HEK293T (cell line): ENCODE measurements around the gene TBPL1.
A peak's percentile ranks its signal among the peaks of the same experiment; 100 is the strongest.
"Not testable (repeated sequence)": the region's sequence is repeated elsewhere in the genome, so short reads cannot be mapped to it uniquely, and the experiment has no call there.

Experiments used
- CTCF ChIA-PET: fragments of 350-600 bp; formaldehyde crosslinking; extraction: SDS; loops from one replicate; lab custom pipeline; 2021; ENCODE audit warnings: antibody characterized with exemption, inconsistent platforms; lab: Yijun Ruan, JAX
- POLR2A ChIA-PET: fragments of 350-600 bp; formaldehyde crosslinking; extraction: SDS; loops from one replicate; lab custom pipeline; 2020; ENCODE audit warnings: antibody characterized with exemption, inconsistent platforms; lab: Yijun Ruan, JAX
- DNase-seq: peaks from one replicate; pipeline ENCODE4 v3.0.0; 2012; ENCODE audit warnings: mixed read lengths; ENCODE audit errors: extremely low spot score
- ARNT ChIP-seq: fragments of 450-650 bp; IDR thresholded peaks from 2 replicates; pipeline ENCODE4 v1.6.1; 2017; ENCODE audit warnings: mild to moderate bottlenecking
- BHLHE40 ChIP-seq: fragments of 450-650 bp; IDR thresholded peaks from 2 replicates; pipeline ENCODE4 v1.6.1; 2016; ENCODE audit warnings: mild to moderate bottlenecking, moderate library complexity, borderline replicate concordance
- CTBP1 ChIP-seq: fragments of 450-650 bp; IDR thresholded peaks from 2 replicates; pipeline ENCODE4 v1.6.1; 2016; ENCODE audit warnings: borderline replicate concordance
- ELF4 ChIP-seq: fragments of 450-650 bp; IDR thresholded peaks from 2 replicates; pipeline ENCODE4 v1.6.1; 2017; ENCODE audit warnings: antibody characterized with exemption
- FOXA1 ChIP-seq: fragments of 450-650 bp; IDR thresholded peaks from 2 replicates; pipeline ENCODE4 v1.6.1; 2016; ENCODE audit warnings: mild to moderate bottlenecking
- FOXK2 ChIP-seq: fragments of 450-650 bp; IDR thresholded peaks from 2 replicates; pipeline ENCODE4 v1.6.1; 2016; ENCODE audit warnings: mild to moderate bottlenecking
- FOXM1 ChIP-seq: fragments of 450-650 bp; IDR thresholded peaks from 2 replicates; pipeline ENCODE4 v1.6.1; 2017; ENCODE audit warnings: mild to moderate bottlenecking, borderline replicate concordance
- HDGF ChIP-seq: fragments of 450-650 bp; IDR thresholded peaks from 2 replicates; pipeline ENCODE4 v1.6.1; 2017; ENCODE audit warnings: antibody characterized with exemption, borderline replicate concordance
- L3MBTL2 ChIP-seq: fragments of 450-650 bp; conservative IDR thresholded peaks from 2 replicates; pipeline ENCODE4 v1.6.1; 2016; ENCODE audit warnings: mild to moderate bottlenecking
- LEF1 ChIP-seq: fragments of 450-650 bp; IDR thresholded peaks from 2 replicates; pipeline ENCODE4 v1.6.1; 2017; ENCODE audit warnings: mild to moderate bottlenecking, borderline replicate concordance
- NFRKB ChIP-seq: fragments of 450-650 bp; IDR thresholded peaks from 2 replicates; pipeline ENCODE4 v1.6.1; 2016; ENCODE audit warnings: mild to moderate bottlenecking, moderate library complexity
- SP1 ChIP-seq: fragments of 450-650 bp; IDR thresholded peaks from 2 replicates; pipeline ENCODE4 v1.6.1; 2017
- SUZ12 ChIP-seq: fragments of 450-650 bp; IDR thresholded peaks from 2 replicates; pipeline ENCODE4 v1.6.1; 2016; ENCODE audit warnings: mild to moderate bottlenecking
- TARDBP ChIP-seq: fragments of 450-650 bp; IDR thresholded peaks from 2 replicates; pipeline ENCODE4 v1.6.1; 2016
- ZNF384 ChIP-seq: fragments of 450-650 bp; IDR thresholded peaks from 2 replicates; pipeline ENCODE4 v1.6.1; 2016
- TF ChIP-seq, protein P1 (sequence below): fragments of 450-650 bp; IDR thresholded peaks from 2 replicates; pipeline ENCODE4 v1.6.1; 2016

TBPL1 gene

DNA sequence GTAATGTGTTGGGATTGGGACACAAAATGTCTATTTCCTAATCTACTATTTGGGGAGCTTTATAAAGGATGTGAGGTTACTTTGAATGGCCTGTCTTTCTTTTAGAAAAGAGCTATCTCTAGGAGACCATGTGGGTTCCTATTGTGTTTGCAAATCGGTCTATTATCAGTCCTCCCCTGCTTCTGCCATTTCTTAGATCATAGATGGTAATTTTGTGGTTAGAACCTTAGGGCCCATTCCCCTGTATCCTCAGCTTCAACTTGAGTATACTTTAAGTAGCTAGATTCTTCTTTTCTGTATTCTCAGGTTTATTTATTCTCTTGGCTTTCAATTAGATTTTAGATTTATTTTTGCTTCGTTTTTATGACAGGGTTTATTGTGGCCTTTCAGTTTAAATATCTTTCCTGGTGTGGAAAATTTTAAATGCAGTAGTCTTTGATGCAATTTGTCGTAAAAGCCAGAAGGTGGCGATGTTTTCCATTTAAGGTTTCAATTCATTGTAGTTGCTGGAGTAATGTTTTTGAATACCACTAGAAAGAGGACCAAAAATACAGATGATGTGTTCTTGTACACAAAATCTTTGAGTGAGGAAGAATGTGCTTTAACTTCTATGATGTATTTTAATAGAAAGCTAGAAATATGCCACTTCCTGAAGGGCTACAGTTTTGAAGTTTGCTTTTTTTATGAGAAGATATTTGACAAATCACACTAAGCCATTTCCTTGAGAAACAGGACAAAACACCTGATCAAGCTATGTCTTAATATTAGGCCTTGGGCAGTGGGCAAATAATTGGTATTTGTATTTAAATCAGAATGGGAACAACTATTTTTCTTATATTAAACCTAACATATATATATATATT, 20.3 kb downstream of the TBPL1 start:
- CTCF ChIA-PET: interaction anchor here (0.6 to 2.5 kb wide), 15 partner anchors 7 to 124 kb away, joined by 3 to 31 read pairs (median 4); partner anchors contain the start of gene SLC2A12
- POLR2A ChIA-PET: no interaction called here
- no peak for TF ChIP-seq FOXK2
- TF ChIP-seq ARNT: no peak
- TF ChIP-seq FOXM1: no peak
- TF ChIP-seq ELF4: no peak
- TF ChIP-seq BHLHE40: no peak
- TF ChIP-seq LEF1: no peak
- TF ChIP-seq ZNF384: no peak
- no peak for TF ChIP-seq HDGF
- TF ChIP-seq, protein P1, sequence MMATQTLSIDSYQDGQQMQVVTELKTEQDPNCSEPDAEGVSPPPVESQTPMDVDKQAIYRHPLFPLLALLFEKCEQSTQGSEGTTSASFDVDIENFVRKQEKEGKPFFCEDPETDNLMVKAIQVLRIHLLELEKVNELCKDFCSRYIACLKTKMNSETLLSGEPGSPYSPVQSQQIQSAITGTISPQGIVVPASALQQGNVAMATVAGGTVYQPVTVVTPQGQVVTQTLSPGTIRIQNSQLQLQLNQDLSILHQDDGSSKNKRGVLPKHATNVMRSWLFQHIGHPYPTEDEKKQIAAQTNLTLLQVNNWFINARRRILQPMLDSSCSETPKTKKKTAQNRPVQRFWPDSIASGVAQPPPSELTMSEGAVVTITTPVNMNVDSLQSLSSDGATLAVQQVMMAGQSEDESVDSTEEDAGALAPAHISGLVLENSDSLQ: no peak
- TF ChIP-seq CTBP1: no peak
- no peak for TF ChIP-seq SP1
- TF ChIP-seq SUZ12: no peak
- DNase-seq: peak; percentile 42

DNA sequence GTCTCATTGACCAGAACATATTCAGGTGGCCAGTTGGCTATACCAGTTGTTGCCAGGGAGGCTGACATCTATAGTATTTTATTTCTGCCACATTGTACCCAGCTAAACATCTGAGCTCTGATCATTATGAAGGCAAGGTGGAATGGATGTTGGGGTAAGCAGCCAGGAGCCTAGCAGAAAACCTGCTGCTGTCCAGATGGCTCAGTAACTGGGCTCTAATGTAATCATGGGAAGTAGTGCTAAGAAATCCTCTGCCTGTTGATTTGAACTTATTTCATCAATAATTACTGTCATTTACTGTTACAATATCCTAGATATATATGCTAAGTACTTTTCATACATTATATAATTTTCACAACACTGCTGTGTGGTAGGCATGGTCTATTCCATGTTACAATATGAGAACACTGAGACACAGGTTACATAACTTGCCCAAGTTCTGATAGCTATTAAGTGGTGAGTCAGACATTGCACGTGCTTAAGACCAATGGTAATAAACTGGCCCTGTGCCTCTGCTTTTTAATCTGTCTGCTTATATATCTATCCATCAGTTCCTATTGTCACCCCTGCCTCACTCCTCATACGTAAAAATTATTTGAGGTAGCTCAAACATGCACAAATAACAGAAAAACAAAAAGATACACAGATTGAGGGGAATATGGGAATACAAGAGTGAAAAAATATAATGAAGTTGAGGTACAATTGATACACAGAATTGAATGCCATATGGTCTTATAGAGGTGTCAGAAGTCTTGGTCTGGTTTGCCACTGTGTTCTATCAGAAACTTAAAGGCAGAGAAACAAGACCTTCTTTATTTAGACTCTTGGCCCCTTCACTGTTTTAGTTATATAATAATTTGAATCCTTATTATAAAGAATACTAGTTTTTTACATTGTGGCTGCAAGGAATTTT, 25.2 kb downstream of the TBPL1 start:
- POLR2A ChIA-PET: interaction anchor here (1.5 kb wide), 1 partner anchor 74 kb away, joined by 6 read pairs; the partner anchor contains the start of gene SLC2A12
- TF ChIP-seq FOXA1 (no peak), FOXK2 (no peak), ZNF384 (no peak), CTBP1 (no peak), SP1 (no peak), FOXM1 (no peak), NFRKB (no peak), ARNT (no peak), HDGF (no peak), BHLHE40 (no peak), L3MBTL2 (no peak), SUZ12 (no peak), ELF4 (no peak), LEF1 (no peak), TARDBP (no peak)
- TF ChIP-seq, protein P1: no peak; the same call in 1 of the 2 replicates
- DNase-seq: no peak
- CTCF ChIA-PET: interaction anchor here (0.6 to 3.0 kb wide), 6 partner anchors 10 to 119 kb away, joined by 3 to 25 read pairs (median 4); no protein-coding TSS in a partner anchor

DNA sequence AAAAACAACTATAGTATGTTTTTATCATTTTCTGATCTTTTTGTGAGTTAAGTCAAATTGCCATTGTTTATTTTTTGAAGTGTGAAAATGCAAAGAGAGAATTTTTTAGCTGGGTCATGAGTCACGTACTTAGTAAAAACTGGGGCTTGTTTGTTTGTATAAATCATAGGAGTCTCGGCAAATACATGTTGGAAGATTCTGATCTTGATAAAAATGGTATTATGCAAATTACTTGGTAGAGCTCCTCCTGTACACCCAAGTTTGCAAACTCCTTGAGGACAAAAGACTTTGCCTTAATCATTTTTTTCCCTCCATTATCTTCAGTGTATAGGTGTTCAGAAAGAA, 25.8 kb downstream of the TBPL1 start:
- no peak for DNase-seq
- CTCF ChIA-PET: interaction anchor here (1.0 to 3.0 kb wide), 3 partner anchors 10 to 118 kb away, joined by 3 to 25 read pairs (median 5); no protein-coding TSS in a partner anchor
- POLR2A ChIA-PET: interaction anchor here (1.5 kb wide), 1 partner anchor 74 kb away, joined by 6 read pairs; the partner anchor contains the start of gene SLC2A12
- TF ChIP-seq FOXA1 (no peak), TARDBP (no peak), NFRKB (no peak), SP1 (no peak), LEF1 (no peak), FOXK2 (no peak)
- TF ChIP-seq, protein P1: no peak

DNA sequence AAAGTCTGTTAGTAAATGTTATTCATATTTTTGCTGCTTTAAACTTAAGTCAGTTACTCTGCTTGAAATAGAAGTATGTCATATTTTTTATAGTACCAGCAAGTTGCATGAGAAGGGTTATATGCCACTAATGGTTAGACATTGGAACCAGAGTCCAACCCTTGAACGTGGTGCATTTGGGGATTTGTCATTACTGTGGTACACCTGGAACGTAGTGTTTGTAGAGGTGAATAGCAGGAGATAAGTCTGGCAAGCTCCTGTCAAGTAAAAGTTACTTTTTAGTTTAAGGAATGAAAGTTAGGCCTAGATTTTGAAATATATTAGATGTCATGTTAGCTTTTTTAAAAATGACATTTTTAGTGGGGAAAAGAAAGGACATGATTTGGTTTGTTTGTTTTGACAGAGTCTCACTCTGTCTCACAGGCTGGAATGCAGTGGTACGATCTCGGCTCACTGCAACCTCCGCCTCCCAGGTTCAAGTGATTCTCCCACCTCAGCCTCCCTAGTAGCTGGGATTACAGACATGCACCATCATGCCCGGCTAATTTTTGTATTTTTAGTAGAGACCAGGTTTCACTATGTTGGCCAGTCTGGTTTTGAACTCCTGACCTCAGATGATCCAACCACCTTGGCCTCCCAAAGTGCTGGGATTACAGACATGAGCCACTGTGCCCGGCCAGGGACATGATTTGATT, 26.4 kb downstream of the TBPL1 start:
- not testable (repeated sequence) for DNase-seq
- ChIA-PET POLR2A (interaction anchor here (1.5 kb wide), 1 partner anchor 73 kb away, joined by 6 read pairs; the partner anchor contains the start of gene SLC2A12), CTCF (interaction anchor here (1.2 to 3.0 kb wide), 2 partner anchors 9 to 85 kb away, joined by 5 to 25 read pairs; no protein-coding TSS in a partner anchor)

DNA sequence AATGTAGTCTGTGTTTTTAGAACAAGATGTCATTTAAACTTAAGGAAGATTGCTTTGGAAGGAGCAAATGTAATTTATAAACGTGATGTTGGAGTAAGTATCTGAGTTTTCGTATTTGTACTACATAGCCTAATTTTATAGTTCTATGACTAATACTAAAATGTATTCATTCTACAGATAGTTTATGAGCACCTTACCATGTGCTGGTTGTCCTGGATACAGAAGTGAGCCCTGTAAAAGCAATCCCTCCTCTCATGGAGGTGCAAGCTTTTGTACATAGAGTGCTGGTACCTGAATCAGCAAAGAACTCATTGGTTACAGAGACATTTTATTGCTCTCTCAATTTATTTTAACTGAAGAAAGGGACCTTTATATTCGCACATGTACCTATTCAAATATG, 27.1 kb downstream of the TBPL1 start:
- no peak for DNase-seq
- ChIA-PET CTCF (interaction anchor here (0.6 to 3.0 kb wide), 3 partner anchors 7 to 380 kb away, joined by 3 to 25 read pairs (median 5); no protein-coding TSS in a partner anchor), POLR2A (no interaction called here)

More for the DNA sequence above, 27.1 kb downstream of the TBPL1 start:
- no peak for TF ChIP-seq BHLHE40
- TF ChIP-seq TARDBP: no peak
- TF ChIP-seq, protein P1: no peak
